ENCODE results near the gene CARS2.
"Not testable (repeated sequence)": the region's sequence is repeated elsewhere in the genome, so short reads cannot be mapped to it uniquely, and the experiment has no call there.

CARS2 gene

DNA sequence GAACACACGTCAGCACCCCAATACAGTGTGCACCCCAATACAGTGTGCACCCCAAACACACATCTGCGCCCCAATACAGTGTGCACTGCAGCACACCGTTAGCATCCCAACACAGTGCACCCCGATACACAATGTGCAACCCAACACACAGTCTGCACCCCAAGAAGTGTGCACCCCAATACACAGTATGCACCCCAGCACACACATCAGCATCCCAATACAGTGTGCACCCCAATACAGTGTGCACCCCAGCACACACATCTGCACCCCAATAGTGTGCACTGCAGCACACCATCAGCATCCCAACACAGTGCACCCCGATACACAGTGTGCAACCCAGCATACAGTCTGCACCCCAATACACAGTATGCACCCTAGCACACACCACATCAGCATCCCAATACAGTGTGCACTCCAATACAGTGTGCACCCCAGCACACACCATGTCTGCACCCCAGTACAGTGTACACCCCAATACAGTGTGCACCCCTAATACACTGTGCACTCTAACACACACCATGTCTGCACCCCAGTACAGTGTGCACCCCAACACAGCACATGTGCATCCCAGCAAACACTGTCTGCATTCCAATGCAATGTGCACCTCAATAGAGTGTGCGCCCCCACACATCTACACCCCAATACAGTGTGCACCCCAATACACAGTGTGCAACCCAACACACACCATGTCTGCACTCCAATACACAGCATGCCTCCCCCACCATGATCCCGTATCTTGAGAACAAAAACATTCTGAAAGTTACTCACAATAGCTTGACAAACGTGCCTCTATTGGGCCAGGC, 855 bp upstream of the CARS2 start:
- DNase-seq (ENCODE audit: low read depth in 2 of 2) = no peak

GRCh38 chr13:110705356-110705825, 525 bp downstream of the CARS2 start:
- DNase-seq (ENCODE audit: low read depth in 2 of 2) = no peak

- no peak for DNase-seq (ENCODE audit: low read depth in 2 of 2)
These were observed 3.1 kb downstream of the CARS2 start for GRCh38 chr13:110702591-110703526.

DNA sequence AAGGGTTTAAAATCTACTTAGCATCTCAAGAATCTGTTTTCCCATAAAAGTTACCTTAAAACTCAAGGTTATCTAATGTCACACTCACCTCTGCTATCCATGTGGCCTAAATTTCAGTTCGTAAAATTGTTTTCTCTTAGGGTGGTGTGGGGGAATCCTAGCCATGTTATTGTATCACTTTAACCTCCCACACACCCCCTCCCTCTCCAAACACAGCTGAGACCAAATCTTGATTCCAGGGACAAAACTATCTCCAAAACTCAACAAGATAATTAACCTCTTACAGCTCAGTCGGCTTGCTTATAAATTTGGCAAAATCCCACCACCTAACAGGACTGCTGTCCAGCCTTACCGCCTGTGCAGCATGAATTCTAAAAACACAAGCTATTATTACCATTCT, 3.8 kb downstream of the CARS2 start:
- no peak for DNase-seq (ENCODE audit: low read depth in 2 of 2)

GRCh38 chr13:110701061-110701460, 4.9 kb downstream of the CARS2 start:
- not testable (repeated sequence) for DNase-seq (ENCODE audit: low read depth in 2 of 2)

- DNase-seq (ENCODE audit: low read depth in 2 of 2) = no peak
These were observed 5.3 kb downstream of the CARS2 start for GRCh38 chr13:110700641-110701040.

GRCh38 chr13:110700186-110700585, 5.7 kb downstream of the CARS2 start:
- no peak for DNase-seq (ENCODE audit: low read depth in 2 of 2)

- DNase-seq (ENCODE audit: low read depth in 2 of 2) = no peak
These were observed 6.5 kb downstream of the CARS2 start for GRCh38 chr13:110699148-110700145.

DNA sequence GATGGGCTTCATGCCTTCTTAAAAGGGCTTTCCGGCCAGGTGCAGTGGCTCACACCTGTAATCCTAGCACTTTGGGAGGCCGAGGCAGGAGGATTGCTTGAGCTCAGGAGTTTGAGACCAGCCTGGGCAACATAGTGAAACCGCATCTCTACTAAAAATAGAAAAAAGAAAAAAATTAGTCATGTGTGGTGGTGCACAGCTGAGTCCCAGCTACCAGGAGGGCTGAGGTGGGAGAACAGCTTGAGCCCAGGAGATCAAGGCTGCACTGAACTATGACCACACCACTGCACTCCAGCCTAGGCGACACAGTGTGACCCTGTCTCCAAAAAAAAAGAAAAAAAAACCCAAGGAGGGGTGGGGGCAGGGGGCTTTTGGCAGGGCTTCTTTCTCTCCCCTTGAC, 7.2 kb downstream of the CARS2 start:
- no peak for DNase-seq (ENCODE audit: low read depth in 2 of 2)

GRCh38 chr13:110697842-110698241, 8.1 kb downstream of the CARS2 start:
- DNase-seq (ENCODE audit: low read depth in 2 of 2) = no peak

GRCh38 chr13:110696776-110697175, 9.1 kb downstream of the CARS2 start:
- no peak for DNase-seq (ENCODE audit: low read depth in 2 of 2)

GRCh38 chr13:110695774-110696173, 10.1 kb downstream of the CARS2 start:
- not testable (repeated sequence) for DNase-seq (ENCODE audit: low read depth in 2 of 2)

- DNase-seq (ENCODE audit: low read depth in 2 of 2) = no peak
These were observed 15.4 kb downstream of the CARS2 start for GRCh38 chr13:110690516-110690915.

DNA sequence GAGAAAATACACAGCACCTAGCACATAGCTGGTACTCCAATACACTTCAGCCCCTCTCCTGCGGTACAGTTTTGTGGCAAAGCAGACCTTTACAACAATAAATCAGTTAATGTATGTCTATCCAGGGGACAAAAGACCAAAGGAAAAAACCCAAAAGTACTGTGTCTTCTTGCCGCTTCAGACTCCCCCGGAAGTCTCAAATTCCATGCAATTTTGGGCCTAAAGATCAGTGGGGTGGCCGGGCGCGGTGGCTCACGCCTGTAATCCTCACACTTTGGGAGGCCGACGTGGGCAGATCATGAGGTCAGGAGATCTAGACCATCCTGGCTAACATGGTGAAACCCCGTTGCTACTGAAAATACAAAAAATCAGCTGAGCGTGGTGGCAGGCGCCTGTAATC, 16.2 kb downstream of the CARS2 start:
- no peak for DNase-seq (ENCODE audit: low read depth in 2 of 2)

DNA sequence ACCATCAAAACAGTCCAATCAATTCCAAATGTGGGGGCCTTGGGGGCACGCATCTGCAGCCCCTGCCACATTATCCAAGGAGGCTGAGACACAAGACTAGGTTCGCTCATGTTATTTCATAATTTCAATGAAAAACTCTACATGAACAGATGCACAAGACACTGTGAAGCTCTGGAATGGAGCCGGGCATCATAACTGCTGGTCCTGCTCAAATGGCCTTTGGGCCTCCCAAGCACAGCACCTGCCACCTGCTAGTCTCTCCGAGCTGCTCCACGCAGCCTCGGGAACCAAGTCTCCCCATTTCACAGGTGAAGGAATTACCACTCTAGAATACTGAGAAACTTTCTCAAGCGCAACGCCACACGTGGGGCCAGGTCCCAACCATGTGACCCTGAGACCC, 16.9 kb downstream of the CARS2 start:
- DNase-seq (ENCODE audit: low read depth in 2 of 2) = no peak

- no peak for DNase-seq (ENCODE audit: low read depth in 2 of 2)
These were observed 18.2 kb downstream of the CARS2 start for GRCh38 chr13:110687736-110688135.

GRCh38 chr13:110685305-110686020, 20.5 kb downstream of the CARS2 start:
- DNase-seq (ENCODE audit: low read depth in 2 of 2) = no peak

DNA sequence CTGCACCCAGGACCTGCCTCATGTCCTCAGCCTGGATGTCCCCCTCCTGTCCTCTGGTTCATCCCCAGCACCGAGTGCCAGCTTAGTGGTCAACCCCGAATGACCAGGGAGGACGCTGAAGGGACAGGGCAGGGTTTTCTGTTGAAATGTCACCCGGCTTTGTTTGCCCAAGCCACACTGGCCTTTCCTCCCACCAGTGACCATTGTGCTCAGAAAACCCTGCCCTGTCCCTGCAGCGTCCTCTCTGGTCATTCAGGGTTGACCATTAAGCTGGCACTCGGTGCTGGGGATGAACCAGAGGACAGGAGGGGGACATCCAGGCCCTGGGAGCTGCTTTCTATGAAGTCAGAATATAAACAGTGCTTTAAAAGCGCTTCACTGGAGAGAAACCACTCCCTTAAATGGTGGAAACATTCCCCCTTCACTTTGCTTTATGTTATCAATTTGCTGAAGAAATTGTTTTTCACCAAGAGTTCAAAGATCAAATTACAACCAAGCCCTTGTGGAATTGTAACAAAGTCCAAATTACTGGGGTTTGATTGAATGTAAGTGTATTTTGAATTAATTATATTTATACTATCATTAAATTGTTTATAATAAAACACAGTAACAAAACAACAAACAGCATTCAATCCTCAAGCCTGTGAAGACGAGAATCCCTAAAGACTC, 21.4 kb downstream of the CARS2 start:
- no peak for DNase-seq (ENCODE audit: low read depth in 2 of 2)

DNA sequence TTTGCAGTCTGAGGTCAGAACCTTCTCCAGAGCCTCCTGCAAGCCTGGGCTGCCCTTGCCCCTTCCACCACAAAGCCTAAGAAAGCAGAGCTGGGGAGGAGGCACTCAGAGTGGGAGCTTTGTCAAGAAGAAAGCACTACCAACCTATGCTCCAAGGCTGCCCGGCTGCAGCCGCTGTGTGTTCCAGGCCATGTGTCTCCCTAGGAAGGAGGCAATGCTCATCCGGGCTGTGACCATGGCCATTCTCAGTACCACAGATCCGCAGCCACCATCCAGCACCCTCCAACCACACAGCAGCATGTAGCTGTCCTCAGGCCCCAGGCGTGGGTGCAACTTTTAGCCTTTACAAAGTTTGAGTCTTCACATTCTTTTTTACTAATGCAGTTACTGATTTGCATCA, 22.0 kb downstream of the CARS2 start:
- no peak for DNase-seq (ENCODE audit: low read depth in 2 of 2)

GRCh38 chr13:110683203-110683883, 22.6 kb downstream of the CARS2 start:
- DNase-seq (ENCODE audit: low read depth in 2 of 2) = no peak
